Lower leg skin (tissue), 3 donors: ENCODE results near the gene MAPK9.

Experiments
- CTCF ChIP-seq, 3 donors: fragments of 450-650 bp; IDR thresholded peaks; one replicate each; pipeline ENCODE4 v1.5.1; 2016; ENCODE audit warnings: antibody characterized with exemption in 3 of 3, mild to moderate bottlenecking in 3 of 3, moderate library complexity in 2 of 3
- POLR2A ChIP-seq, 2 donors: fragments of 450-650 bp; IDR thresholded peaks; one replicate each; pipeline ENCODE4 v1.6.1; 2016 to 2017; ENCODE audit warnings: antibody characterized with exemption in 2 of 2, mild to moderate bottlenecking in 1 of 2, moderate library complexity in 1 of 2

- TF ChIP-seq CTCF (IDR thresholded peaks at IDR 0.05) (no peak), POLR2A (IDR thresholded peaks at IDR 0.05) (no peak)
Observed at GRCh38 chr5:180191716-180192115, 100.2 kb downstream of the MAPK9 start.
